ENCODE data around the gene GFER. TPM values are rescaled to one million over a fixed set of nuclear protein-coding genes. Genes with fewer than 3 reads are reported as not detected.

Gene GFER
- total and polyA plus RNA-seq, 2 donors (not counting 1 experiment from before 2014, with no cell fraction given) = 15.6 to 30.4 TPM

GRCh38 chr16:1964506-1965395 is 19.2 kb upstream of the GFER start, which contains the start of gene RPS2:
Gene RPS2, minus strand, starts transcription at chr16:1964826. Its CDS starts 201 bp downstream, at chr16:1964625.
- Mint-ChIP-seq H3K27me3 (no peaks in the 10 kb centered on the region), H3K4me1 (peaks cover 42% of the 10 kb centered on the region), H3K9me3 (ENCODE audit: insufficient read depth) (no peaks in the 10 kb centered on the region), H3K4me3 (peak within 1 kb of the TSS; percentile 94), H3K27ac (peak within 1 kb of the TSS; percentile 97)
- Histone ChIP-seq H3K9ac (ENCODE audit: low read length) (peak within 1 kb of the TSS; percentile 98), H4K20me1 (ENCODE audit: control insufficient read depth, insufficient read depth, low read length, poor library complexity, severe bottlenecking) (peaks cover 23% of the 10 kb centered on the region), H3K36me3 (replicated peaks in 1 of 2; ENCODE audit: control extremely low read depth in 1 of 2, control insufficient read depth in 1 of 2, extremely low read depth in 1 of 2, insufficient read depth in 2 of 2, low read length in 1 of 2) (peaks cover 0 to 29% of the 10 kb centered on the region in 2 experiments), H3K27me3 (replicated peaks in 1 of 4; ENCODE audit: control extremely low read depth in 1 of 4, control insufficient read depth in 3 of 4, insufficient read depth in 4 of 4, low read length in 3 of 4) (no peaks in the 10 kb centered on the region), H3K9me3 (ENCODE audit: control extremely low read depth in 1 of 3, control insufficient read depth in 2 of 3, insufficient read depth in 1 of 3, low read length in 2 of 3) (no peaks in the 10 kb centered on the region), H3K27ac (ENCODE audit: low read length in 2 of 2) (peak within 1 kb of the TSS; percentile 83 to 100), H2AFZ (ENCODE audit: insufficient read depth, low read depth, low read length, poor library complexity, severe bottlenecking) (peak within 1 kb of the TSS; percentile 50), H3K79me2 (ENCODE audit: control insufficient read depth, insufficient read depth, low read length) (peaks cover 27% of the 10 kb centered on the region), H3K4me3 (ENCODE audit: control extremely low read depth in 1 of 5, extremely low read depth in 1 of 5, insufficient read depth in 1 of 5, low read depth in 2 of 5, low read length in 4 of 5) (peak within 1 kb of the TSS; percentile 60 to 94 (median 76)), H3K4me1 (ENCODE audit: control insufficient read depth in 2 of 2, insufficient read depth in 2 of 2, low read length in 2 of 2) (peaks cover 26 to 49% of the 10 kb centered on the region in 2 donors), H3K4me2 (replicated peaks; ENCODE audit: low read depth, low read length, poor library complexity, severe bottlenecking) (peak within 1 kb of the TSS; percentile 90)
- ChIA-PET CTCF (interaction anchor here (0.7 to 2.0 kb wide), 6 partner anchors 19 to 191 kb away, joined by 3 to 6 read pairs (median 3); partner anchors contain the start of genes GFER, MSRB1 and SYNGR3), POLR2A (interaction anchor here (0.5 to 2.9 kb wide), 16 partner anchors 9 to 918 kb away, joined by 3 to 36 read pairs (median 4); partner anchors contain the start of genes FLYWCH2, GFER, MSRB1 and NUBP2)
- intact Hi-C loops (cut with micrococcal nuclease) = loop anchor here (1.0 to 2.0 kb wide), 5 partner anchors 8 to 190 kb away; partner anchors contain the start of genes TBL3, TRAF7 and ZNF598
- TF ChIP-seq CTCF (IDR thresholded peaks at IDR 0.05) (no peak), EZH2 (IDR thresholded peaks at IDR 0.05; ENCODE audit: borderline replicate concordance, insufficient read depth, low read depth, low read length, poor library complexity, severe bottlenecking) (no peak)
- under 1% methylated on average over 95 of the region's 97 CpGs for WGBS (ENCODE audit: insufficient coverage)
- DNase-seq = peak; percentile 99
- ATAC-seq (ENCODE audit: low read depth) = peak; percentile 93
